WTC11 (cell line): Measurements from ENCODE around the gene UAP1. TPM values are rescaled to one million over a fixed set of nuclear protein-coding genes. Genes with fewer than 3 reads are reported as not detected.

Source experiments
- ATAC-seq: fragments of 200-7000 bp; cut with Tn5 transposase; 2 replicates; pipeline ENCODE4 v1.10.0; 2021; ENCODE audit warnings: mild to moderate bottlenecking, moderate library complexity
- CTCF ChIA-PET: fragments of 300-600 bp; sonication (Branson Sonifier 250); formaldehyde crosslinking; loops from one replicate; lab custom pipeline; 2021; ENCODE audit warnings: antibody characterized with exemption; lab: Charles Lee
- POLR2A ChIA-PET: fragments of 350-600 bp; sonication (Branson Sonifier 250); formaldehyde crosslinking; loops from one replicate; lab custom pipeline; 2021; ENCODE audit warnings: antibody characterized with exemption; lab: Charles Lee
- DNase-seq: peaks from one replicate; pipeline ENCODE4 v3.0.0; 2021; ENCODE audit warnings: low spot score
- H3K27ac Mint-ChIP-seq: 2 replicates; pipeline ENCODE4 v1.8.0; 2021; ENCODE audit warnings: mixed read lengths
- H3K27me3 Mint-ChIP-seq: 2 replicates; pipeline ENCODE4 v1.8.0; 2021; ENCODE audit warnings: low read depth, mild to moderate bottlenecking, moderate library complexity, mixed read lengths
- H3K36me3 Mint-ChIP-seq: 2 replicates; pipeline ENCODE4 v1.8.0; 2021; ENCODE audit warnings: mixed read lengths
- H3K4me1 Mint-ChIP-seq: 2 replicates; pipeline ENCODE4 v1.8.0; 2022; ENCODE audit warnings: mixed read lengths
- H3K4me3 Mint-ChIP-seq: 2 replicates; pipeline ENCODE4 v1.8.0; 2021; ENCODE audit warnings: mild to moderate bottlenecking, moderate library complexity, mixed read lengths
- H3K9me3 Mint-ChIP-seq: 2 replicates; pipeline ENCODE4 v1.8.0; 2021; ENCODE audit warnings: mixed read lengths
- EMX1 ChIP-seq: fragments of 250-450 bp; sonication (Bioruptor Pico); IDR thresholded peaks from 2 replicates; pipeline ENCODE4 v1.8.0; 2021; ENCODE audit warnings: mild to moderate bottlenecking
- FOXJ3 ChIP-seq: sonication (generic); formaldehyde crosslinking; IDR thresholded peaks from 2 replicates; pipeline ENCODE4 v1.9.0; 2021; ENCODE audit warnings: missing genetic modification reagents, mild to moderate bottlenecking, borderline replicate concordance
- MYBL2 ChIP-seq: sonication (generic); formaldehyde crosslinking; IDR thresholded peaks from 2 replicates; pipeline ENCODE4 v1.8.1; 2023; ENCODE audit warnings: mild to moderate bottlenecking, moderate library complexity, missing genetic modification reagents
- NR2C2 ChIP-seq: sonication (generic); formaldehyde crosslinking; IDR thresholded peaks from 2 replicates; pipeline ENCODE4 v1.8.0; 2022; ENCODE audit warnings: mild to moderate bottlenecking, missing genetic modification reagents
- SMAD3 ChIP-seq: sonication (generic); formaldehyde crosslinking; IDR thresholded peaks from 2 replicates; pipeline ENCODE4 v1.8.0; 2022; ENCODE audit warnings: missing genetic modification reagents, mild to moderate bottlenecking, borderline replicate concordance
- ZBTB21 ChIP-seq: sonication (generic); formaldehyde crosslinking; IDR thresholded peaks from 2 replicates; pipeline ENCODE4 v1.8.1; 2023; ENCODE audit warnings: mild to moderate bottlenecking, missing genetic modification reagents, borderline replicate concordance
- ZNF317 ChIP-seq: sonication (generic); formaldehyde crosslinking; IDR thresholded peaks from 2 replicates; pipeline ENCODE4 v1.8.1; 2023; ENCODE audit warnings: low read depth, mild to moderate bottlenecking, moderate library complexity, missing genetic modification reagents, borderline replicate concordance
- ZNF396 ChIP-seq: fragments of 250-450 bp; sonication (Bioruptor Pico); IDR thresholded peaks from 2 replicates; pipeline ENCODE4 v1.8.0; 2021; ENCODE audit warnings: mild to moderate bottlenecking, moderate library complexity, borderline replicate concordance
- total RNA-seq: library from RNA; stranded (reverse); gene quantifications from 3 replicates; pipeline ENCODE4 v1.2.3, GENCODE V29; 2021
- TF ChIP-seq, protein P1 (sequence below): sonication (generic); formaldehyde crosslinking; IDR thresholded peaks from 2 replicates; pipeline ENCODE4 v1.8.0; 2022; ENCODE audit warnings: mild to moderate bottlenecking, missing genetic modification reagents
- TF ChIP-seq, protein P2 (sequence below): fragments of 250-450 bp; sonication (Bioruptor Pico); IDR thresholded peaks from 2 replicates; pipeline ENCODE4 v1.9.0; 2021; ENCODE audit warnings: mild to moderate bottlenecking, borderline replicate concordance
- TF ChIP-seq, protein P3 (sequence below): sonication (generic); formaldehyde crosslinking; IDR thresholded peaks from 2 replicates; pipeline ENCODE4 v1.8.0; 2023; ENCODE audit warnings: missing genetic modification reagents
- TF ChIP-seq, protein P4 (sequence below): sonication (generic); formaldehyde crosslinking; IDR thresholded peaks from 2 replicates; pipeline ENCODE4 v1.8.1; 2023; ENCODE audit warnings: mild to moderate bottlenecking, missing genetic modification reagents, moderate library complexity
- TF ChIP-seq, protein P5 (sequence below): fragments of 200-600 bp; IDR thresholded peaks from 2 replicates; pipeline ENCODE4 v1.8.0; 2022; ENCODE audit warnings: antibody characterized with exemption

Gene UAP1
- total RNA-seq, 1 experiment from 2014 or later, result 31.1 TPM

DNA sequence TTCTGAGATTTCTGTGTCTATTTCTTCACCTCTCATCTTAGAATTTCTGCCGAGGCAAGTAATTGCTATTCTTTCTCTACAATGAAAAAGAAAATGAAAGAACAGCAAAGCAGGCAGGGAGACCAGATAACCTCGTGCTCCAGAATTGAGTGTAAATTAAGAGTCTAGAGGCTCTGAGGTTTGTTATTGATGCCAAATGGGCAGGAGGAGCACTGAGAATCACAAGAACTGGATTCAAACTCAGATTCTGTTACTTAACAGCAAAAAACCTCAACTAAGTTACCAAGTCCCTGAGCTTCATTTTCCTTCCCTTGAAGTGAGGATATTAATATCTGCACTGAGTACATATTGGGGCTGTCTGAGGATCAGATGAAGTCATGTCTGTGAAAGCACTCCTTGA, 65.2 kb downstream of the UAP1 start (continued):
- no peak for TF ChIP-seq ZBTB21 (CRISPR knock-in tag)
- TF ChIP-seq, protein P1, sequence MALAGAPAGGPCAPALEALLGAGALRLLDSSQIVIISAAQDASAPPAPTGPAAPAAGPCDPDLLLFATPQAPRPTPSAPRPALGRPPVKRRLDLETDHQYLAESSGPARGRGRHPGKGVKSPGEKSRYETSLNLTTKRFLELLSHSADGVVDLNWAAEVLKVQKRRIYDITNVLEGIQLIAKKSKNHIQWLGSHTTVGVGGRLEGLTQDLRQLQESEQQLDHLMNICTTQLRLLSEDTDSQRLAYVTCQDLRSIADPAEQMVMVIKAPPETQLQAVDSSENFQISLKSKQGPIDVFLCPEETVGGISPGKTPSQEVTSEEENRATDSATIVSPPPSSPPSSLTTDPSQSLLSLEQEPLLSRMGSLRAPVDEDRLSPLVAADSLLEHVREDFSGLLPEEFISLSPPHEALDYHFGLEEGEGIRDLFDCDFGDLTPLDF (CRISPR knock-in tag), result no peak
- TF ChIP-seq, protein P2, sequence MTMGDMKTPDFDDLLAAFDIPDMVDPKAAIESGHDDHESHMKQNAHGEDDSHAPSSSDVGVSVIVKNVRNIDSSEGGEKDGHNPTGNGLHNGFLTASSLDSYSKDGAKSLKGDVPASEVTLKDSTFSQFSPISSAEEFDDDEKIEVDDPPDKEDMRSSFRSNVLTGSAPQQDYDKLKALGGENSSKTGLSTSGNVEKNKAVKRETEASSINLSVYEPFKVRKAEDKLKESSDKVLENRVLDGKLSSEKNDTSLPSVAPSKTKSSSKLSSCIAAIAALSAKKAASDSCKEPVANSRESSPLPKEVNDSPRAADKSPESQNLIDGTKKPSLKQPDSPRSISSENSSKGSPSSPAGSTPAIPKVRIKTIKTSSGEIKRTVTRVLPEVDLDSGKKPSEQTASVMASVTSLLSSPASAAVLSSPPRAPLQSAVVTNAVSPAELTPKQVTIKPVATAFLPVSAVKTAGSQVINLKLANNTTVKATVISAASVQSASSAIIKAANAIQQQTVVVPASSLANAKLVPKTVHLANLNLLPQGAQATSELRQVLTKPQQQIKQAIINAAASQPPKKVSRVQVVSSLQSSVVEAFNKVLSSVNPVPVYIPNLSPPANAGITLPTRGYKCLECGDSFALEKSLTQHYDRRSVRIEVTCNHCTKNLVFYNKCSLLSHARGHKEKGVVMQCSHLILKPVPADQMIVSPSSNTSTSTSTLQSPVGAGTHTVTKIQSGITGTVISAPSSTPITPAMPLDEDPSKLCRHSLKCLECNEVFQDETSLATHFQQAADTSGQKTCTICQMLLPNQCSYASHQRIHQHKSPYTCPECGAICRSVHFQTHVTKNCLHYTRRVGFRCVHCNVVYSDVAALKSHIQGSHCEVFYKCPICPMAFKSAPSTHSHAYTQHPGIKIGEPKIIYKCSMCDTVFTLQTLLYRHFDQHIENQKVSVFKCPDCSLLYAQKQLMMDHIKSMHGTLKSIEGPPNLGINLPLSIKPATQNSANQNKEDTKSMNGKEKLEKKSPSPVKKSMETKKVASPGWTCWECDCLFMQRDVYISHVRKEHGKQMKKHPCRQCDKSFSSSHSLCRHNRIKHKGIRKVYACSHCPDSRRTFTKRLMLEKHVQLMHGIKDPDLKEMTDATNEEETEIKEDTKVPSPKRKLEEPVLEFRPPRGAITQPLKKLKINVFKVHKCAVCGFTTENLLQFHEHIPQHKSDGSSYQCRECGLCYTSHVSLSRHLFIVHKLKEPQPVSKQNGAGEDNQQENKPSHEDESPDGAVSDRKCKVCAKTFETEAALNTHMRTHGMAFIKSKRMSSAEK, result no peak
- TF ChIP-seq ZNF317, result no peak
- no peak for TF ChIP-seq FOXJ3 (CRISPR knock-in tag)
- TF ChIP-seq ZNF396 (CRISPR knock-in tag), result no peak
- TF ChIP-seq MYBL2, result no peak
- TF ChIP-seq NR2C2, result no peak
- TF ChIP-seq EMX1 (CRISPR knock-in tag), result no peak
- TF ChIP-seq, protein P3, sequence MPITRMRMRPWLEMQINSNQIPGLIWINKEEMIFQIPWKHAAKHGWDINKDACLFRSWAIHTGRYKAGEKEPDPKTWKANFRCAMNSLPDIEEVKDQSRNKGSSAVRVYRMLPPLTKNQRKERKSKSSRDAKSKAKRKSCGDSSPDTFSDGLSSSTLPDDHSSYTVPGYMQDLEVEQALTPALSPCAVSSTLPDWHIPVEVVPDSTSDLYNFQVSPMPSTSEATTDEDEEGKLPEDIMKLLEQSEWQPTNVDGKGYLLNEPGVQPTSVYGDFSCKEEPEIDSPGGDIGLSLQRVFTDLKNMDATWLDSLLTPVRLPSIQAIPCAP (CRISPR knock-in tag), result no peak
- TF ChIP-seq, protein P4, sequence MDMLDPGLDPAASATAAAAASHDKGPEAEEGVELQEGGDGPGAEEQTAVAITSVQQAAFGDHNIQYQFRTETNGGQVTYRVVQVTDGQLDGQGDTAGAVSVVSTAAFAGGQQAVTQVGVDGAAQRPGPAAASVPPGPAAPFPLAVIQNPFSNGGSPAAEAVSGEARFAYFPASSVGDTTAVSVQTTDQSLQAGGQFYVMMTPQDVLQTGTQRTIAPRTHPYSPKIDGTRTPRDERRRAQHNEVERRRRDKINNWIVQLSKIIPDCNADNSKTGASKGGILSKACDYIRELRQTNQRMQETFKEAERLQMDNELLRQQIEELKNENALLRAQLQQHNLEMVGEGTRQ (CRISPR knock-in tag), result no peak
- TF ChIP-seq, protein P5, sequence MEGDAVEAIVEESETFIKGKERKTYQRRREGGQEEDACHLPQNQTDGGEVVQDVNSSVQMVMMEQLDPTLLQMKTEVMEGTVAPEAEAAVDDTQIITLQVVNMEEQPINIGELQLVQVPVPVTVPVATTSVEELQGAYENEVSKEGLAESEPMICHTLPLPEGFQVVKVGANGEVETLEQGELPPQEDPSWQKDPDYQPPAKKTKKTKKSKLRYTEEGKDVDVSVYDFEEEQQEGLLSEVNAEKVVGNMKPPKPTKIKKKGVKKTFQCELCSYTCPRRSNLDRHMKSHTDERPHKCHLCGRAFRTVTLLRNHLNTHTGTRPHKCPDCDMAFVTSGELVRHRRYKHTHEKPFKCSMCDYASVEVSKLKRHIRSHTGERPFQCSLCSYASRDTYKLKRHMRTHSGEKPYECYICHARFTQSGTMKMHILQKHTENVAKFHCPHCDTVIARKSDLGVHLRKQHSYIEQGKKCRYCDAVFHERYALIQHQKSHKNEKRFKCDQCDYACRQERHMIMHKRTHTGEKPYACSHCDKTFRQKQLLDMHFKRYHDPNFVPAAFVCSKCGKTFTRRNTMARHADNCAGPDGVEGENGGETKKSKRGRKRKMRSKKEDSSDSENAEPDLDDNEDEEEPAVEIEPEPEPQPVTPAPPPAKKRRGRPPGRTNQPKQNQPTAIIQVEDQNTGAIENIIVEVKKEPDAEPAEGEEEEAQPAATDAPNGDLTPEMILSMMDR, result no peak

DNA sequence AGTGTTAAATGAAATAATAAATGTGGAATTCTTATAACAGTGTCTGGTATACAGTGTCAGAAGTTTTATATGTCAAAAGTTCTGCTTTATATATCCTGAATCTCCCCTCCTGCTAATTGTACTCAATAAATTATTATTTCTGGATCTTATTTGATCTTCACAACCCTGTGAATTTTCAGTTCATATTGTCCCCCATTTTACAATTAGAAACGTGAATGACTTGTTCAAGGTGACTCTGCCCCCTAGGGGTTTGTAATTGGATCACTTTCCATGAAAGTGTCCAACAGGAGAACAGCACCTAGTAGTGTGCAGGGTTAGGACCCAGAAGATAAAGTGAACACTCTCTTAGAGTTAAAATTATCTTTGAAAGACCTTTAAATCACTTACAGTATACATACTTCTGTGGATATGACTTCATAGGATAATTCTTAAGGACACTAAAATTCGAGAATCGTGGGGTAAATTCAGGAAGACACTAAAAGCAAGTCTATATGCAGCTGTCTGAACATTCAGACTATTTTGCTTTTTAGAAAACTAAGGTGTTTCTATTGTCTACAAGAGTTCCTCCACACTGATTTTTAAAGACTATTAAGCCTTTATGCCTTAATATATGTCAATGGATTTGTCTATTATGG, 66.3 kb downstream of the UAP1 start:
- H3K4me3 Mint-ChIP-seq, result no peak overlapping the region
- no peaks in the 10 kb centered on the region for H3K27me3 Mint-ChIP-seq
- ChIA-PET POLR2A (no interaction called here), CTCF (no interaction called here)
- ATAC-seq, result peak; percentile 53
- H3K9me3 Mint-ChIP-seq, result no peaks in the 10 kb centered on the region
- H3K4me1 Mint-ChIP-seq, result peaks cover 14% of the 10 kb centered on the region
- no peak overlapping the region for H3K27ac Mint-ChIP-seq
- TF ChIP-seq SMAD3 (CRISPR knock-in tag), result no peak
- TF ChIP-seq, protein P5, result peak; percentile 29
- no peaks in the 10 kb centered on the region for H3K36me3 Mint-ChIP-seq
- DNase-seq, result no peak
